K562 (cell line): ENCODE results near the gene ANKRD23. TPM values are rescaled to one million over a fixed set of nuclear protein-coding genes. Genes with fewer than 3 reads are reported as not detected.

Experiments used
- ATAC-seq: fragments of 200-7000 bp; cut with Tn5 transposase; 3 replicates; pipeline ENCODE4 v1.9.1; 2020; ENCODE audit warnings: moderate library complexity
- BruUV-seq: library from RNA; stranded (reverse); fragments of 400-500 nt; replicated peaks from 2 replicates; lab custom pipeline; 2021; lab: Mats Ljungman, UMichigan
- CTCF ChIA-PET: fragments of 300-600 bp; formaldehyde crosslinking; extraction: SDS; loops from one replicate; lab custom pipeline; 2021; ENCODE audit warnings: low intra/inter-chr PET ratio; lab: Yijun Ruan, JAX
- POLR2A ChIA-PET: fragments of 300-600, 350-650 bp; sonication (Branson Sonifier 250); formaldehyde crosslinking; extraction: SDS; loops from one replicate; lab custom pipeline; 2021; ENCODE audit warnings: antibody characterized with exemption, inconsistent platforms; lab: Yijun Ruan, JAX
- DNase-seq, 4 experiments: peaks; one replicate each; pipeline versions ENCODE4 v3.0.0 to v3.0.0-alpha.2; 2011 to 2018; ENCODE audit warnings: low spot score in 3 of 4, mixed read lengths in 3 of 4; ENCODE audit errors: extremely low read depth in 1 of 4
- FAIRE-seq: peaks from 2 replicates; lab custom pipeline; 2011; peaks lifted over from hg19 to GRCh38; lab: Jason Lieb, UNC
- H2AFZ ChIP-seq: 2 replicates; pipeline ENCODE4 v1.6.0; 2011; ENCODE audit warnings: low read depth, low read length, control low read depth, inconsistent platforms
- H3K27ac ChIP-seq: fragments of 200-600 bp; 3 replicates; pipeline ENCODE4 v1.8.0; 2011; ENCODE audit warnings: low read depth, mild to moderate bottlenecking, control low read depth, inconsistent platforms, low read length, moderate library complexity, mixed read lengths; ENCODE audit errors: extremely low read depth
- H3K27me3 ChIP-seq, 2 experiments: fragments of 300-600 bp in 1 of 2; 2 replicates in 1 of 2; 3 replicates in 1 of 2; pipeline versions ENCODE4 v1.6.0 to v1.8.0; 2011; ENCODE audit warnings: inconsistent platforms in 2 of 2, low read length in 2 of 2, mild to moderate bottlenecking in 1 of 2, mixed read lengths in 1 of 2, moderate library complexity in 1 of 2; ENCODE audit not compliant: control insufficient read depth in 2 of 2, insufficient read depth in 2 of 2
- H3K36me3 ChIP-seq: fragments of 300-600 bp; 3 replicates; pipeline ENCODE4 v1.8.0; 2011; ENCODE audit warnings: mild to moderate bottlenecking, low read length, inconsistent platforms; ENCODE audit not compliant: control insufficient read depth, insufficient read depth
- H3K4me1 ChIP-seq, 2 experiments: fragments of 200-600 bp in 1 of 2; replicated peaks in 1 of 2; 2 replicates in 1 of 2; 3 replicates in 1 of 2; pipeline versions ENCODE4 v1.5.1 to v1.8.0; 2011; ENCODE audit warnings: inconsistent platforms in 2 of 2, low read length in 2 of 2, mild to moderate bottlenecking in 1 of 2, mixed read lengths in 1 of 2, moderate library complexity in 1 of 2; ENCODE audit not compliant: control insufficient read depth in 2 of 2, insufficient read depth in 2 of 2
- H3K4me2 ChIP-seq: 2 replicates; pipeline ENCODE4 v1.6.1; 2011; ENCODE audit warnings: low read length, control low read depth, inconsistent platforms, mixed read lengths; ENCODE audit not compliant: insufficient read depth
- H3K4me3 ChIP-seq: fragments of 200-600 bp; sonication (generic), shearing (Covaris generic); 2 replicates; pipeline ENCODE4 v1.5.1; 2016; ENCODE audit warnings: control low read depth, inconsistent platforms
- H3K79me2 ChIP-seq: fragments of 200-600 bp; 3 replicates; pipeline ENCODE4 v1.8.0; 2011; ENCODE audit warnings: low read length, inconsistent platforms; ENCODE audit not compliant: control insufficient read depth, insufficient read depth
- H3K9ac ChIP-seq, 2 experiments: 2 replicates each; pipeline versions ENCODE4 v1.6.0 to v1.6.1; 2011; ENCODE audit warnings: low read depth in 2 of 2, low read length in 2 of 2, control low read depth in 1 of 2, inconsistent platforms in 1 of 2, mild to moderate bottlenecking in 1 of 2, mixed read lengths in 1 of 2; ENCODE audit not compliant: insufficient read depth in 1 of 2
- H3K9me1 ChIP-seq: one replicate; pipeline ENCODE4 v1.6.0; 2011; ENCODE audit warnings: inconsistent platforms, mild to moderate bottlenecking, low read length, moderate library complexity; ENCODE audit not compliant: control insufficient read depth, insufficient read depth
- H3K9me3 ChIP-seq: replicated peaks from 2 replicates; pipeline ENCODE4 v1.5.1; 2011; ENCODE audit warnings: low read depth, low read length, inconsistent platforms; ENCODE audit not compliant: control insufficient read depth, insufficient read depth
- H4K20me1 ChIP-seq: replicated peaks from 2 replicates; pipeline ENCODE4 v1.6.1; 2011; ENCODE audit warnings: low read length, inconsistent platforms, mixed read lengths; ENCODE audit not compliant: control insufficient read depth, insufficient read depth
- BRD9 ChIP-seq: fragments of 450-650 bp; IDR thresholded peaks from 2 replicates; pipeline ENCODE4 v1.6.1; 2018; ENCODE audit warnings: low read depth; ENCODE audit not compliant: partially characterized antibody
- C11orf30 ChIP-seq: fragments of 450-650 bp; IDR thresholded peaks from 2 replicates; pipeline ENCODE4 v1.6.1; 2016; ENCODE audit warnings: low read depth, mild to moderate bottlenecking
- CC2D1A ChIP-seq: fragments of 450-650 bp; IDR thresholded peaks from 2 replicates; pipeline ENCODE4 v1.6.1; 2017; ENCODE audit warnings: mild to moderate bottlenecking
- NUFIP1 ChIP-seq: fragments of 450-650 bp; IDR thresholded peaks from 2 replicates; pipeline ENCODE4 v1.6.1; 2018; ENCODE audit not compliant: partially characterized antibody
- SRSF3 ChIP-seq: fragments of 200-400 bp; formaldehyde crosslinking; IDR thresholded peaks from 2 replicates; pipeline ENCODE4 v1.6.1; 2016; ENCODE audit warnings: mild to moderate bottlenecking, low read length, moderate library complexity; ENCODE audit not compliant: insufficient read depth
- TBP ChIP-seq: optimal IDR thresholded peaks from 2 replicates; pipeline ENCODE3; 2011; ENCODE audit warnings: low read depth, low read length, improper control_type of control experiment
- ZNF699 ChIP-seq: fragments of 250-450 bp; sonication (Bioruptor Pico); IDR thresholded peaks from 2 replicates; pipeline ENCODE4 v1.8.0; 2021; ENCODE audit warnings: mild to moderate bottlenecking, moderate library complexity; ENCODE audit not compliant: insufficient replicate concordance
- WGBS: fragments of 100-300 bp; shearing (Covaris generic); methylation state at CpG from one replicate; pipeline ENCODE4 v1.1.6; 2016; ENCODE audit warnings: low coverage, mixed read lengths; ENCODE audit not compliant: insufficient coverage; ENCODE audit errors: missing lambda C conversion rate; 5-methylcytosine and 5-hydroxymethylcytosine counted together
- in situ Hi-C: fragments of 300-500 bp; cut with MboI; formaldehyde crosslinking; loops from 4 replicates; pipeline ENCODE4 v1.15.0; 2018; ENCODE audit warnings: inconsistent platforms, mixed read lengths
- intact Hi-C: fragments of 100-400 bp; cut with micrococcal nuclease; formaldehyde crosslinking; loops from 2 replicates; pipeline ENCODE4 v1.14.2; 2022
- polyA plus RNA-seq, 8 experiments: library from polyadenylated mRNA; depleted of rRNA in 4 of 8; stranded (reverse) in 5 of 8; unstranded in 3 of 8; fragments of >200 nt; fragmentation: Nextera tagmentation in 2 of 8; fragmentation: Illumina TruSeq in 1 of 8; extraction: Ambion mirVana in 2 of 8; extraction: Trizol in 1 of 8; gene quantifications; 2 replicates each; pipeline versions ENCODE4 v1.2.1 to v1.2.3, GENCODE V29; 2011 to 2014; ENCODE audit warnings: inconsistent platforms in 1 of 8, missing spikeins in 1 of 8
- total RNA-seq, 7 experiments: library from RNA; depleted of rRNA in 6 of 7; stranded (reverse); fragments of >200 nt in 6 of 7; fragmentation: Illumina TruSeq in 2 of 7; extraction: Trizol in 2 of 7; gene quantifications; 2 replicates each; pipeline versions ENCODE4 v1.2.1 to v1.2.3, GENCODE V29; 2011 to 2021; ENCODE audit warnings: low replicate concordance in 1 of 7

ANKRD23 gene
- total and polyA plus RNA-seq, 9 of the 15 experiments (the other 6 are each of a cell fraction or from before 2014, with no cell fraction given) = 0.32 to 4.8 (median 2.8) TPM

DNA sequence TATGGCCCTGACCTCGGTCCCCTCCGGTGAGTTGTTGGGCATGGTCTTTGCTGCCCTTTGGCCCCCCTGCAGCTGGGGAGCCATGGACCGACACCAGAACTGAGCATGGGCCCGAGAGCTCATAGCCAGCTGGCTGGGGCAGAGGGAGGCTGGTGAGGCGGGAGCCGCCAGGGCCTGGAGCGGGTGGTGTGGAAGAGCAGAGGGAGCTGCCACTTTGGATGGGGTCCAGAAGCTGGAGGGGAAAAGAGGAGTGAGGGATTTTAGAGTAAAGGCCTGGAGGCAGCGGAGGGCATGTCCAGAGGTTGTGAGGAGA is 44.2 kb downstream of the ANKRD23 start:
- Histone ChIP-seq H3K27me3 (no peaks in the 10 kb centered on the region), H3K4me2 (no peak overlapping the region), H3K9me3 (no peaks in the 10 kb centered on the region), H3K27ac (no peak overlapping the region), H2AFZ (no peak overlapping the region), H4K20me1 (no peaks in the 10 kb centered on the region), H3K4me3 (no peak overlapping the region), H3K4me1 (peaks cover 0 to 13% of the 10 kb centered on the region in 2 experiments; a peak in 2 of 5 replicates), H3K9ac (no peak overlapping the region), H3K79me2 (no peaks in the 10 kb centered on the region), H3K9me1 (no peaks in the 10 kb centered on the region), H3K36me3 (peaks cover 25% of the 10 kb centered on the region; the same call in 2 of the 3 replicates)
- no peak for FAIRE-seq
- no peak for DNase-seq
- ChIA-PET POLR2A (no interaction called here), CTCF (no interaction called here)
- no peak for TF ChIP-seq ZNF699
- no peak for TF ChIP-seq TBP
- TF ChIP-seq C11orf30 = no peak
- no peak for TF ChIP-seq BRD9
- no peak for TF ChIP-seq CC2D1A
- TF ChIP-seq NUFIP1 = no peak
- TF ChIP-seq SRSF3 = no peak
- in situ Hi-C loops = no loop called here
- no peak for ATAC-seq
- intact Hi-C loops = no loop called here
- BruUV-seq = no TSS peak
- WGBS = 85% methylated on average over 8 of the region's 8 CpGs
